Measurements from ENCODE around the gene KCTD8.

DNA sequence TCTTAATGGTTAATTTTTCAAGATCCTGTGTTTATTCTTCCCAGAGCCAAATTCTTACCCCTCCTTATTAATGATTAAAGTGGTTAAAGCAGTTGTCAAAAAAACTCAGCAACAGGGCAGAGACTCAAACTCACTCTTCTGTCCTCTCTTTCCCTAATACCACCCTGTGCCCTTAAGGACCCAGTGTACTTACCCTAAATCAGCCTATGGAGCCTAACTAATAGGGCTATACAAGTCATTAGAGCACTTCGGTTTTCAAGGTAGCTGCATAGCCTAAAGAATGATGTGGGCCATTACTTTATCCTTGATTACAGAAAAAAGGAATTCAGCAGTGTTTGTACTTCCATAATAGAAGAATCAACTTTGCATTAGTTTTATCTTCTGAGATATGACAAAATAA is 216.3 kb downstream of the KCTD8 start:
- TF ChIP-seq CTCF (IDR thresholded peaks at IDR 0.05; ENCODE audit: insufficient read depth, low read depth, low read length): no peak
- no peak for TF ChIP-seq EZH2 (IDR thresholded peaks at IDR 0.05; ENCODE audit: insufficient read depth, low read length)
